ENCODE data around the gene UBE2D2.

The UBE2D2 gene

GRCh38 chr5:139638736-139639618 lies 77.8 kb downstream of the UBE2D2 start:
- peak overlapping the region in 7 of 10 experiments; percentile 49 to 65 (median 50); a peak in 13 of 20 replicates for H3K4me3 ChIP-seq
- no peaks in the 10 kb centered on the region for H3K9me3 ChIP-seq (replicated peaks in 1 of 11)
- H3K36me3 ChIP-seq, result no peaks in the 10 kb centered on the region
- peaks cover 28 to 83% (median 54%) of the 10 kb centered on the region in 11 experiments; a peak in 21 of 22 replicates for H4K20me1 ChIP-seq
- H3K4me2 ChIP-seq, result peak overlapping the region; percentile 86 to 99 (median 95)
- H3K9ac ChIP-seq, result peak overlapping the region; percentile 65 to 76 (median 72); a peak in 18 of 22 replicates
- H3K27ac ChIP-seq, result peak overlapping the region in 9 of 11 experiments; percentile 69 to 80 (median 77); a peak in 20 of 22 replicates
- no peaks in the 10 kb centered on the region for H3K27me3 ChIP-seq
- H3K4me1 ChIP-seq, result peaks cover 96 to 99% (median 98%) of the 10 kb centered on the region in 10 experiments
- TF ChIP-seq Cebpa-rat (IDR thresholded peaks at IDR 0.05), result no peak

GRCh38 chr5:139639619-139640380 lies 78.7 kb downstream of the UBE2D2 start:
- peak overlapping the region in 7 of 10 experiments; percentile 39 to 58 (median 49); a peak in 7 of 20 replicates for H3K4me3 ChIP-seq
- H3K9me3 ChIP-seq (replicated peaks in 1 of 11), result no peaks in the 10 kb centered on the region
- no peaks in the 10 kb centered on the region for H3K36me3 ChIP-seq
- peak in 1 of 11 experiments; percentile 35; a peak in 1 of 22 replicates for TF ChIP-seq Cebpa-rat (IDR thresholded peaks at IDR 0.05)
- H3K27ac ChIP-seq, result peak overlapping the region in 8 of 11 experiments; percentile 69 to 80 (median 76); a peak in 16 of 22 replicates
- peaks cover 96 to 99% (median 98%) of the 10 kb centered on the region in 10 experiments for H3K4me1 ChIP-seq
- H4K20me1 ChIP-seq, result peaks cover 20 to 75% (median 45%) of the 10 kb centered on the region in 11 experiments; a peak in 20 of 22 replicates
- H3K4me2 ChIP-seq, result peak overlapping the region; percentile 86 to 99 (median 95)
- no peaks in the 10 kb centered on the region for H3K27me3 ChIP-seq
- H3K9ac ChIP-seq, result peak overlapping the region in 8 of 11 experiments; percentile 4 to 76 (median 74); a peak in 14 of 22 replicates

GRCh38 chr5:139640421-139641115 lies 79.4 kb downstream of the UBE2D2 start:
- Histone ChIP-seq H4K20me1 (peaks cover 13 to 73% (median 39%) of the 10 kb centered on the region in 11 experiments; a peak in 19 of 22 replicates), H3K4me1 (peaks cover 96 to 99% (median 98%) of the 10 kb centered on the region in 10 experiments), H3K36me3 (no peaks in the 10 kb centered on the region), H3K27ac (peak overlapping the region in 7 of 11 experiments; percentile 33 to 80 (median 75); a peak in 13 of 22 replicates), H3K4me3 (no peak overlapping the region), H3K9ac (peak overlapping the region in 5 of 11 experiments; percentile 46 to 76 (median 72); a peak in 4 of 22 replicates), H3K4me2 (peak overlapping the region; percentile 86 to 99 (median 95)), H3K9me3 (replicated peaks in 1 of 11) (no peaks in the 10 kb centered on the region), H3K27me3 (no peaks in the 10 kb centered on the region)
- TF ChIP-seq Cebpa-rat (IDR thresholded peaks at IDR 0.05), result no peak

GRCh38 chr5:139641116-139642080 lies 80.3 kb downstream of the UBE2D2 start:
- Histone ChIP-seq H3K4me1 (peaks cover 96 to 99% (median 98%) of the 10 kb centered on the region in 10 experiments), H3K4me3 (no peak overlapping the region), H3K4me2 (peak overlapping the region; percentile 86 to 99 (median 95)), H3K9ac (peak overlapping the region in 3 of 11 experiments; percentile 2 to 30 (median 14); a peak in 2 of 22 replicates), H3K27me3 (peaks cover 0 to 6% (median 0%) of the 10 kb centered on the region in 11 experiments; a peak in 2 of 22 replicates), H4K20me1 (peaks cover 6 to 72% (median 34%) of the 10 kb centered on the region in 11 experiments; a peak in 18 of 22 replicates), H3K36me3 (no peaks in the 10 kb centered on the region), H3K27ac (no peak overlapping the region), H3K9me3 (replicated peaks in 1 of 11) (no peaks in the 10 kb centered on the region)
- no peak for TF ChIP-seq Cebpa-rat (IDR thresholded peaks at IDR 0.05)

GRCh38 chr5:139642213-139642612 lies 81.1 kb downstream of the UBE2D2 start:
- no peaks in the 10 kb centered on the region for H3K9me3 ChIP-seq (replicated peaks in 1 of 11)
- H3K4me1 ChIP-seq, result peaks cover 97 to 99% (median 99%) of the 10 kb centered on the region in 10 experiments
- peak overlapping the region in 4 of 11 experiments; percentile 36 to 63 (median 52); a peak in 4 of 22 replicates for H3K27ac ChIP-seq
- no peak for TF ChIP-seq Cebpa-rat (IDR thresholded peaks at IDR 0.05)
- no peak overlapping the region for H3K4me3 ChIP-seq
- peak overlapping the region; percentile 86 to 99 (median 95) for H3K4me2 ChIP-seq
- H3K9ac ChIP-seq, result peak overlapping the region in 3 of 11 experiments; percentile 48 to 61 (median 52); a peak in 3 of 22 replicates
- peaks cover 0 to 7% (median 0%) of the 10 kb centered on the region in 11 experiments; a peak in 2 of 22 replicates for H3K27me3 ChIP-seq
- H3K36me3 ChIP-seq, result no peaks in the 10 kb centered on the region
- peaks cover 0 to 72% (median 33%) of the 10 kb centered on the region in 11 experiments; a peak in 17 of 22 replicates for H4K20me1 ChIP-seq

- H3K27me3 ChIP-seq, result peaks cover 0 to 13% (median 0%) of the 10 kb centered on the region in 11 experiments; a peak in 4 of 22 replicates
- no peaks in the 10 kb centered on the region for H3K9me3 ChIP-seq (replicated peaks in 1 of 11)
- TF ChIP-seq Cebpa-rat (IDR thresholded peaks at IDR 0.05), result no peak
- peaks cover 0 to 71% (median 28%) of the 10 kb centered on the region in 11 experiments; a peak in 18 of 22 replicates for H4K20me1 ChIP-seq
- peak overlapping the region; percentile 86 to 99 (median 95) for H3K4me2 ChIP-seq
- peak overlapping the region in 9 of 11 experiments; percentile 23 to 63 (median 52); a peak in 16 of 22 replicates for H3K27ac ChIP-seq
- peak overlapping the region in 1 of 10 experiments; percentile 10; a peak in 1 of 20 replicates for H3K4me3 ChIP-seq
- H3K36me3 ChIP-seq, result no peaks in the 10 kb centered on the region
- peak overlapping the region in 10 of 11 experiments; percentile 14 to 64 (median 40); a peak in 15 of 22 replicates for H3K9ac ChIP-seq
- peaks cover 96 to 98% (median 98%) of the 10 kb centered on the region in 10 experiments for H3K4me1 ChIP-seq
Observed at GRCh38 chr5:139642891-139643871, 82.0 kb downstream of the UBE2D2 start.
